CD4-positive, alpha-beta T cell treated with Interleukin-15 for 1 hour (primary cell): Measurements from ENCODE around the gene PTPRN2.
"Not testable (repeated sequence)": the region's sequence is repeated elsewhere in the genome, so short reads cannot be mapped to it uniquely, and the experiment has no call there.

Experiments
- DNase-seq: peaks from one replicate; pipeline ENCODE4 v3.0.0-alpha.2; 2020

The PTPRN2 gene

GRCh38 chr7:157569967-157570366 is 1017.7 kb downstream of the PTPRN2 start:
- no peak for DNase-seq

- DNase-seq = peak; percentile 65
Observed at GRCh38 chr7:157568770-157569584, 1018.6 kb downstream of the PTPRN2 start.

GRCh38 chr7:157568106-157568769 is 1019.4 kb downstream of the PTPRN2 start:
- no peak for DNase-seq

GRCh38 chr7:157567666-157568065 is 1020.0 kb downstream of the PTPRN2 start:
- DNase-seq = no peak

- DNase-seq = no peak
Observed at GRCh38 chr7:157566631-157567006, 1021.0 kb downstream of the PTPRN2 start.

- DNase-seq = no peak
Observed at GRCh38 chr7:157565981-157566630, 1021.5 kb downstream of the PTPRN2 start.

- no peak for DNase-seq
Observed at GRCh38 chr7:157565201-157565626, 1022.4 kb downstream of the PTPRN2 start.

- DNase-seq = no peak
Observed at GRCh38 chr7:157564517-157565177, 1023.0 kb downstream of the PTPRN2 start.

- not testable (repeated sequence) for DNase-seq
Observed at GRCh38 chr7:157563467-157564135, 1024.0 kb downstream of the PTPRN2 start.

GRCh38 chr7:157562522-157563398 is 1024.9 kb downstream of the PTPRN2 start:
- DNase-seq = not testable (repeated sequence)

- no peak for DNase-seq
Observed at GRCh38 chr7:157561816-157562410, 1025.7 kb downstream of the PTPRN2 start.

GRCh38 chr7:157561523-157561785 is 1026.2 kb downstream of the PTPRN2 start:
- DNase-seq = no peak

- DNase-seq = no peak
Observed at GRCh38 chr7:157560710-157561522, 1026.7 kb downstream of the PTPRN2 start.

GRCh38 chr7:157560258-157560654 is 1027.4 kb downstream of the PTPRN2 start:
- no peak for DNase-seq

- DNase-seq = no peak
Observed at GRCh38 chr7:157559596-157560257, 1027.9 kb downstream of the PTPRN2 start.

GRCh38 chr7:157558875-157559595 is 1028.6 kb downstream of the PTPRN2 start:
- DNase-seq = no peak

- DNase-seq = no peak
Observed at GRCh38 chr7:157558516-157558874, 1029.1 kb downstream of the PTPRN2 start.

- DNase-seq = no peak
Observed at GRCh38 chr7:157558061-157558460, 1029.6 kb downstream of the PTPRN2 start.

GRCh38 chr7:157557263-157557662 is 1030.4 kb downstream of the PTPRN2 start:
- no peak for DNase-seq

- no peak for DNase-seq
Observed at GRCh38 chr7:157556642-157556944, 1031.0 kb downstream of the PTPRN2 start.
